Measurements from ENCODE around the gene CCDC39.

CCDC39 gene

DNA sequence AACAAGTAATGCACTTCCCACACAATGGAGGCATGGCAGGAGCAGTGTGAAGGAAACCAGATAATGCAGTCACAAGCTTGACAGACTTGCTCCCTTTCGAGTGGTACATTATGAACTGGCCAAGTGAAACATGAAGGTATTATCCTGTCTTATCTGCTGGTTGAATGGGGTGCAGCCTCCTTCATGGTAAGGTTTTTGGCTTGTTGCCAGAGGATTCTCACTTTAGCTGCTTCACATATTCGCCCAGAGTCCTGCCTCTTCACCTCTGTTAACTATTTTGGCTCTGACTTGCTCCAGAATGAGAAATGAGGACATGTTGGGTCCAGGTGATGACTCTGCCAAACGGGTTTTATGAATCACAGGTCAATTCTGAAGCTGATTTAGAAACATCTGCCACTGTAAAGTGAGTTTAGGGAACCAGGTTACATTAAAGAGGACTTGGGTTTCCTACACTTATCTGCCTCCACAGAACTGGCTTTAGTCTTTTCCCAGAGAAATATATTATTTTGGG is 19.5 kb upstream of the CCDC39 start:
- no peaks in the 10 kb centered on the region for H3K36me3 Mint-ChIP-seq (ENCODE audit: low read depth)
- H3K4me3 Mint-ChIP-seq = no peak overlapping the region
- H3K27ac Mint-ChIP-seq = no peak overlapping the region
- H3K4me1 Mint-ChIP-seq = no peaks in the 10 kb centered on the region
- H3K27me3 Mint-ChIP-seq (ENCODE audit: low read depth) = peaks cover 4% of the 10 kb centered on the region
- TF ChIP-seq, protein P1, sequence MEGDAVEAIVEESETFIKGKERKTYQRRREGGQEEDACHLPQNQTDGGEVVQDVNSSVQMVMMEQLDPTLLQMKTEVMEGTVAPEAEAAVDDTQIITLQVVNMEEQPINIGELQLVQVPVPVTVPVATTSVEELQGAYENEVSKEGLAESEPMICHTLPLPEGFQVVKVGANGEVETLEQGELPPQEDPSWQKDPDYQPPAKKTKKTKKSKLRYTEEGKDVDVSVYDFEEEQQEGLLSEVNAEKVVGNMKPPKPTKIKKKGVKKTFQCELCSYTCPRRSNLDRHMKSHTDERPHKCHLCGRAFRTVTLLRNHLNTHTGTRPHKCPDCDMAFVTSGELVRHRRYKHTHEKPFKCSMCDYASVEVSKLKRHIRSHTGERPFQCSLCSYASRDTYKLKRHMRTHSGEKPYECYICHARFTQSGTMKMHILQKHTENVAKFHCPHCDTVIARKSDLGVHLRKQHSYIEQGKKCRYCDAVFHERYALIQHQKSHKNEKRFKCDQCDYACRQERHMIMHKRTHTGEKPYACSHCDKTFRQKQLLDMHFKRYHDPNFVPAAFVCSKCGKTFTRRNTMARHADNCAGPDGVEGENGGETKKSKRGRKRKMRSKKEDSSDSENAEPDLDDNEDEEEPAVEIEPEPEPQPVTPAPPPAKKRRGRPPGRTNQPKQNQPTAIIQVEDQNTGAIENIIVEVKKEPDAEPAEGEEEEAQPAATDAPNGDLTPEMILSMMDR (IDR thresholded peaks at IDR 0.05; ENCODE audit: unreplicated experiment in 3 of 3) = no peak
- no peaks in the 10 kb centered on the region for H3K9me3 Mint-ChIP-seq

DNA sequence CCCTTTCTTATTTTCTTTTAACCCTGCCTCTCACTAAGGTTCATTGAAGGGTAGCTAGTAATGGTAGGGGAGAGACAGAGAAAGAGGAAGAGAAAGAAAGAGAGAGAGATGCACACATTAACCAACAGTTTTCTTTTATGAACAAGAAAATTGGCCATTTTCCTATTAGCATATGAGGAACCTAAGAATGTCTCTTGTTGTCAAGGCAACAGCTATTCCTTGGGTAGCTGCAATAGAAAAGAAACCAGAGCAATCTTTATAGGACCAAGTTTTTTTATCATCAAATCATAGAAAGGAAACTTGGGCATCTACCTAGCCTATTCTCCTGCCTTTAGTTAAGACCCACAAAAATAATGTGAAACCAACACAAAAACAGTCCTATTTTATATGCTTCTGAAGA is 15.0 kb upstream of the CCDC39 start:
- peaks cover 4% of the 10 kb centered on the region for H3K27me3 Mint-ChIP-seq (ENCODE audit: low read depth)
- TF ChIP-seq, protein P1 (IDR thresholded peaks at IDR 0.05; ENCODE audit: unreplicated experiment in 3 of 3) = no peak
- H3K36me3 Mint-ChIP-seq (ENCODE audit: low read depth) = no peaks in the 10 kb centered on the region
- H3K4me1 Mint-ChIP-seq = no peaks in the 10 kb centered on the region
- no peaks in the 10 kb centered on the region for H3K9me3 Mint-ChIP-seq
- no peak overlapping the region for H3K4me3 Mint-ChIP-seq
- no peak overlapping the region for H3K27ac Mint-ChIP-seq

DNA sequence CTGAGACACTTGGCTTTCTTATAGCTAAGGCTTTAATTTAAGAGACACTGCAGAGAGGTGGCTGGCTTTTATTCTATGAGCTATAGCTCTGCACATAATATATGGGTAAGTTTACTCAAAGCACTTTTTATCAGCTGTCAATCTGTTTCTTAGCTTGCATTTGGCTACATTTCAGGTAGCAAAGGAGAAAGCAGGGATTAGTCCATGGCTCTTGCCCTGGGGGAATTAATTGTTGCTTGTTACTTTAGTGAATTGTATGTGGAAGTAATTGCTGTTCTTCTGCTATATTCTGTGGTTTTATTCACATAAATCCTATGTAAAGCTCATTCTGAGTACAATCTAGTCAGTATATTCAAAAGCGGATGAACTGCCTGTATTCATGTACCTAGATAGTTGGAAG is 14.4 kb upstream of the CCDC39 start:
- H3K36me3 Mint-ChIP-seq (ENCODE audit: low read depth) = no peaks in the 10 kb centered on the region
- peaks cover 3% of the 10 kb centered on the region for H3K27me3 Mint-ChIP-seq (ENCODE audit: low read depth)
- TF ChIP-seq, protein P1 (IDR thresholded peaks at IDR 0.05; ENCODE audit: unreplicated experiment in 3 of 3) = no peak
- no peaks in the 10 kb centered on the region for H3K4me1 Mint-ChIP-seq
- H3K27ac Mint-ChIP-seq = no peak overlapping the region
- H3K9me3 Mint-ChIP-seq = no peaks in the 10 kb centered on the region
- no peak overlapping the region for H3K4me3 Mint-ChIP-seq

DNA sequence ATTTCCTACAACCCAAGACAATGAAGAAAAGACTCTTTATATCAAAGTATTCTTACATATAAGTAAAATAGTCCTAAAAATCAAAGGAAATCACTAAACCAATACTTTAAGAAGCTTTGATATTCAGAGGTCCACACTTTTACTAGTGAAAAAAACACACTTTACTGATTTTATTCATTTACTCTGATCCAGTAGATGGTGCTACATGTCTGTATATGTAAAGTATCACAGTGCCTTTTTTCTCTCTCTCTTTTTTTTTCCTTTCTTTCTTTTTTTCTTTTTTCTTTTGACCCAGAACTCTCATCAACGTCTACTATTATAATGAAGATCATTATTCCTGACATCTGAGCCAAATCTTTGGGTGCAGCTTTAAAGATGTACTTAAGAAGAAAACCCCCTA is 10.8 kb upstream of the CCDC39 start:
- Mint-ChIP-seq H3K4me1 (no peaks in the 10 kb centered on the region), H3K27ac (no peak overlapping the region), H3K9me3 (no peaks in the 10 kb centered on the region), H3K4me3 (no peak overlapping the region), H3K36me3 (ENCODE audit: low read depth) (no peaks in the 10 kb centered on the region), H3K27me3 (ENCODE audit: low read depth) (no peaks in the 10 kb centered on the region)
- TF ChIP-seq, protein P1 (IDR thresholded peaks at IDR 0.05; ENCODE audit: unreplicated experiment in 3 of 3) = peak in 1 of 3 experiments; percentile 13

DNA sequence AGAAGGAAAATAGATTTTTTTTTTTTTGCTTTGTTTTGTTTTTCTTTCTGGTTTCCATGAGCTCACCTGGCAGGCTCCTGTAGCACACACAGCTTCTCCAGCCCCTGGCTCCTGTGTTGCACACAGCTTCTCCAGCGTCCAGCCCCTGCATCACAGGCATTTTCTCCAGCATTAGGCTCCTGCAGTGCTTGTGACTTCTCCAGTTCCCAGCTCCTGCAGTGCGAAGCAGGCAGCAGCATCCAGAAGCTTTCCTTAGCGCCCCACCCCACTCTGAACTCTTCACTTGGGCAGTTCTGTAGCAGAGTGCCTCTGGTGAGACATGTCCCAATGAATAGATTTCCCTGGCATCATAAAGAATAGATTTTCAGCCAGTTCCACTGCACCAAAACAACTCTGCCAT is 5.5 kb upstream of the CCDC39 start:
- H3K27me3 Mint-ChIP-seq (ENCODE audit: low read depth) = peaks cover 11% of the 10 kb centered on the region
- H3K4me1 Mint-ChIP-seq = peaks cover 4% of the 10 kb centered on the region
- TF ChIP-seq, protein P1 (IDR thresholded peaks at IDR 0.05; ENCODE audit: unreplicated experiment in 3 of 3) = no peak
- no peak overlapping the region for H3K27ac Mint-ChIP-seq
- H3K9me3 Mint-ChIP-seq = no peaks in the 10 kb centered on the region
- no peak overlapping the region for H3K4me3 Mint-ChIP-seq
- no peaks in the 10 kb centered on the region for H3K36me3 Mint-ChIP-seq (ENCODE audit: low read depth)

DNA sequence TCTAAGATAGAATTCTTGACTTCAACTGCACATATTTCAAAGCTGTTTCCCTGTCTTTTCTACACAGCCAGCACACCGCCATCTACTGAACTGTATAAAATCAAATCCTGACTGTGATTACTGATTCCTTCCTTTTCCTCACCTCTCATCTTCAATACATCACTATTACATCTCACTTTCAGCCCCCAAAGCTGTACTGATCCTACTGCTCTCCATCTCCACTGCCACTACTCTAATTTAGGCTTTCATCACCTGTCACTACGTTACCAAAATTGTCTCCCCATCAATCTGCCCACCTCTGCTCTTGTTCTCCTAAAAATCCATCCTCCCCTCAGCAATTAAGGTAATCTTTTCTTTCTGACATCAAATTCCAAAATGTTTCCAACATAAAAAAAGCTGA is 4.5 kb upstream of the CCDC39 start:
- Mint-ChIP-seq H3K27me3 (ENCODE audit: low read depth) (peaks cover 21% of the 10 kb centered on the region), H3K27ac (no peak overlapping the region), H3K4me3 (no peak overlapping the region), H3K9me3 (no peaks in the 10 kb centered on the region), H3K4me1 (peaks cover 11% of the 10 kb centered on the region), H3K36me3 (ENCODE audit: low read depth) (no peaks in the 10 kb centered on the region)
- TF ChIP-seq, protein P1 (IDR thresholded peaks at IDR 0.05; ENCODE audit: unreplicated experiment in 3 of 3) = no peak
